ENCODE data around the gene ALCAM.

GRCh38 chr3:105564546-105565288, 198.0 kb downstream of the ALCAM start:
- TF ChIP-seq CTCF (conservative IDR thresholded peaks at IDR 0.05 in 1 of 2, IDR thresholded peaks at IDR 0.05 in 1 of 2; ENCODE audit: extremely low read depth in 1 of 2, insufficient read depth in 1 of 2, low read depth in 1 of 2, low read length in 2 of 2) (no peak), EZH2 (IDR thresholded peaks at IDR 0.05; ENCODE audit: borderline replicate concordance, low read length) (no peak)
